ENCODE data around the gene GNB3. TPM values are rescaled to one million over a fixed set of nuclear protein-coding genes. Genes with fewer than 3 reads are reported as not detected.
A peak's percentile ranks its signal among the peaks of the same experiment; 100 is the strongest.

GNB3 gene
- total and polyA plus RNA-seq, 9 of the 15 experiments (the other 6 are each of a cell fraction or from before 2014, with no cell fraction given): 1.4 to 5.8 (median 2.0) TPM

DNA sequence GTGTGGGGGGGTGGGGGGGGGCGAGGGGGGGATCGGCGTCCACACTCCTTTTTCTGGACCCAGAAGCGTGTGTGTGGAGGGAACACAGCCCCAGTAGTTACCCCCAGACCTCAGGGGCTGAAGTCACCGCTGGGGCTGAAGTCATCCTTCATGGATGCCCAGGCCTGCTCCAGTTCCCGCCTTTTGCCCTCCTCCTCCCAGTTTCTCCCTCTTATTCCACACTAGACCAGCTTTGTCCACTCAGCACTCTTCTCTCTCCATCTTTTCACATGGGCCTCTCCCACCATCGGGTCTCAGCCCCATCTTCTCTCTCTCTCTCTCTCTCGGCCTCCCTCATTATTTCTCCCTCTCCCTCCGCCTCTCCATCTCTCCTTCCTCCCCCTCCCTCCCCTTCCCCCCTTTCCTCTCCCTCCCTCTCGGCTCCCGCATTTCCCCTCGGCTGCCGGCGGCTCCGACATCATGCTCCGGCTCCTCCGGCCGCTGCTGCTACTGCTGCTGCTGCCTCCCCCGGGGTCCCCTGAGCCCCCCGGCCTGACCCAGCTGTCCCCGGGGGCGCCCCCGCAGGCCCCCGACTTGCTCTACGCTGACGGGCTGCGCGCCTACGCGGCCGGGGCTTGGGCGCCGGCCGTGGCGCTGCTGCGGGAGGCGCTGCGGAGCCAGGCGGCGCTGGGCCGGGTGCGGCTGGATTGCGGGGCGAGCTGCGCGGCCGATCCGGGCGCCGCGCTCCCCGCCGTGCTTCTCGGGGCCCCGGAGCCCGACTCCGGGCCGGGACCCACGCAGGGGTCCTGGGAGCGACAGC lies 12.5 kb upstream of the GNB3 start, which contains the start of gene P3H3 (continued):
- no peak for TF ChIP-seq ZNF449 (CRISPR knock-in tag; IDR thresholded peaks at IDR 0.05)
- TF ChIP-seq ZNF445 (CRISPR knock-in tag; IDR thresholded peaks at IDR 0.05; ENCODE audit: low read depth): no peak
- TF ChIP-seq, protein P1, sequence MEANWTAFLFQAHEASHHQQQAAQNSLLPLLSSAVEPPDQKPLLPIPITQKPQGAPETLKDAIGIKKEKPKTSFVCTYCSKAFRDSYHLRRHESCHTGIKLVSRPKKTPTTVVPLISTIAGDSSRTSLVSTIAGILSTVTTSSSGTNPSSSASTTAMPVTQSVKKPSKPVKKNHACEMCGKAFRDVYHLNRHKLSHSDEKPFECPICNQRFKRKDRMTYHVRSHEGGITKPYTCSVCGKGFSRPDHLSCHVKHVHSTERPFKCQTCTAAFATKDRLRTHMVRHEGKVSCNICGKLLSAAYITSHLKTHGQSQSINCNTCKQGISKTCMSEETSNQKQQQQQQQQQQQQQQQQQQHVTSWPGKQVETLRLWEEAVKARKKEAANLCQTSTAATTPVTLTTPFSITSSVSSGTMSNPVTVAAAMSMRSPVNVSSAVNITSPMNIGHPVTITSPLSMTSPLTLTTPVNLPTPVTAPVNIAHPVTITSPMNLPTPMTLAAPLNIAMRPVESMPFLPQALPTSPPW (CRISPR knock-in tag; IDR thresholded peaks at IDR 0.05): peak; percentile 76
- no peak for TF ChIP-seq ZNF785 (CRISPR knock-in tag; IDR thresholded peaks at IDR 0.05)
- TF ChIP-seq ZNF316 (IDR thresholded peaks at IDR 0.05): peak; percentile 86
- no peak for TF ChIP-seq GABPA (tag; conservative IDR thresholded peaks at IDR 0.05; ENCODE audit: low read depth)
- peak in 1 of 2 experiments; percentile 45 for TF ChIP-seq AFF1 (IDR thresholded peaks at IDR 0.05; ENCODE audit: low read depth in 1 of 2, partially characterized antibody in 2 of 2)
- TF ChIP-seq ZNF165 (CRISPR knock-in tag; IDR thresholded peaks at IDR 0.05; ENCODE audit: borderline replicate concordance): no peak
- peak; percentile 1 for TF ChIP-seq PCBP1 (IDR thresholded peaks at IDR 0.05; ENCODE audit: low read depth, low read length, poor library complexity, severe bottlenecking)
- 0 out of 2 replicates have a peak, but pooled peaks have one; percentile 23 for TF ChIP-seq SIN3B (IDR thresholded peaks at IDR 0.05; ENCODE audit: low read depth)
- 0 out of 4 replicates have a peak, but pooled peaks have one; percentile 34 to 38 for TF ChIP-seq NONO (IDR thresholded peaks at IDR 0.05; ENCODE audit: low read depth in 2 of 2, low read length in 1 of 2)
- TF ChIP-seq GABPB1 (CRISPR knock-in tag; IDR thresholded peaks at IDR 0.05): 0 out of 2 replicates have a peak, but pooled peaks have one; percentile 18
- no peak for TF ChIP-seq ZNF282 (CRISPR knock-in tag; IDR thresholded peaks at IDR 0.05)
- TF ChIP-seq KHSRP (IDR thresholded peaks at IDR 0.05): no peak
- no peak for TF ChIP-seq SETDB1 (IDR thresholded peaks at IDR 0.05; ENCODE audit: low read length)
- TF ChIP-seq RUNX1 (IDR thresholded peaks at IDR 0.05; ENCODE audit: low read depth): no peak
- TF ChIP-seq MED1 (CRISPR knock-in tag; IDR thresholded peaks at IDR 0.05; ENCODE audit: borderline replicate concordance): no peak
- TF ChIP-seq, protein P2, sequence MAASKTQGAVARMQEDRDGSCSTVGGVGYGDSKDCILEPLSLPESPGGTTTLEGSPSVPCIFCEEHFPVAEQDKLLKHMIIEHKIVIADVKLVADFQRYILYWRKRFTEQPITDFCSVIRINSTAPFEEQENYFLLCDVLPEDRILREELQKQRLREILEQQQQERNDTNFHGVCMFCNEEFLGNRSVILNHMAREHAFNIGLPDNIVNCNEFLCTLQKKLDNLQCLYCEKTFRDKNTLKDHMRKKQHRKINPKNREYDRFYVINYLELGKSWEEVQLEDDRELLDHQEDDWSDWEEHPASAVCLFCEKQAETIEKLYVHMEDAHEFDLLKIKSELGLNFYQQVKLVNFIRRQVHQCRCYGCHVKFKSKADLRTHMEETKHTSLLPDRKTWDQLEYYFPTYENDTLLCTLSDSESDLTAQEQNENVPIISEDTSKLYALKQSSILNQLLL (CRISPR knock-in tag; IDR thresholded peaks at IDR 0.05; ENCODE audit: borderline replicate concordance): no peak

Measured in K562 (cell line).